SU-DHL-6 (cell line): ENCODE results near the gene USP31.

ENCODE experiments used
- H2AFZ ChIP-seq: fragments of 200-600 bp; sonication (generic); 2 replicates; pipeline ENCODE4 v1.6.1; 2014; ENCODE audit warnings: low read depth, mild to moderate bottlenecking, moderate library complexity, mixed read lengths, antibody characterized with exemption, low read length; ENCODE audit not compliant: severe bottlenecking
- H3F3A ChIP-seq: fragments of 200-600 bp; shearing (Covaris generic); 2 replicates; pipeline ENCODE4 v1.6.0; 2016; ENCODE audit warnings: antibody characterized with exemption, mild to moderate bottlenecking; ENCODE audit not compliant: insufficient read depth
- H3K27ac ChIP-seq: fragments of 200-600 bp; sonication (generic); 2 replicates; pipeline ENCODE4 v1.5.1; 2016; ENCODE audit warnings: low read depth, mild to moderate bottlenecking, low read length, moderate library complexity, mixed read lengths
- H3K27me3 ChIP-seq: fragments of 200-600 bp; sonication (generic), shearing (Covaris generic); 2 replicates; pipeline ENCODE4 v1.6.0; 2014; ENCODE audit warnings: mild to moderate bottlenecking, low read length
- H3K36me3 ChIP-seq: fragments of 200-600 bp; sonication (generic); 2 replicates; pipeline ENCODE4 v1.6.1; 2014; ENCODE audit warnings: mild to moderate bottlenecking, low read length, mixed read lengths
- H3K4me2 ChIP-seq: fragments of 300-600, 200-600 bp; shearing (Covaris generic), sonication (generic); 2 replicates; pipeline ENCODE4 v1.6.0; 2014; ENCODE audit warnings: low read length, low read depth, mild to moderate bottlenecking; ENCODE audit not compliant: poor library complexity, severe bottlenecking
- H3K4me3 ChIP-seq: fragments of 200-600 bp; sonication (generic); 2 replicates; pipeline ENCODE4 v1.5.1; 2014; ENCODE audit warnings: antibody characterized with exemption, low read length, mild to moderate bottlenecking, mixed read lengths; ENCODE audit not compliant: insufficient read depth, poor library complexity, severe bottlenecking
- H3K79me2 ChIP-seq: fragments of 200-600 bp; sonication (generic); 2 replicates; pipeline ENCODE4 v1.6.1; 2014; ENCODE audit warnings: mild to moderate bottlenecking, low read length, moderate library complexity; ENCODE audit not compliant: insufficient read depth
- H3K9ac ChIP-seq: fragments of 200-600 bp; sonication (generic); 2 replicates; pipeline ENCODE4 v1.7.0; 2014; ENCODE audit warnings: mild to moderate bottlenecking, low read length
- H3K9me2 ChIP-seq: fragments of 200-600 bp; sonication (generic); replicated peaks from 2 replicates; pipeline ENCODE4 v1.6.1; 2014; ENCODE audit warnings: low read length; ENCODE audit not compliant: insufficient read depth
- H3K9me3 ChIP-seq: fragments of 200-600 bp; sonication (generic); 2 replicates; pipeline ENCODE4 v1.6.1; 2014; ENCODE audit warnings: low read length, mixed read lengths; ENCODE audit not compliant: insufficient read depth
- H4K20me1 ChIP-seq: fragments of 200-600 bp; sonication (generic); 2 replicates; pipeline ENCODE4 v1.6.1; 2014; ENCODE audit warnings: low read depth, mild to moderate bottlenecking, antibody characterized with exemption, low read length, moderate library complexity, mixed read lengths
- EZH2phosphoT487 ChIP-seq: fragments of 200-600 bp; sonication (generic), shearing (Covaris generic); conservative IDR thresholded peaks from 2 replicates; pipeline ENCODE4 v1.6.1; 2018; ENCODE audit warnings: mild to moderate bottlenecking, antibody characterized with exemption, low read length, moderate library complexity, mixed read lengths
- TF ChIP-seq, protein P1 (sequence below): fragments of 200-600 bp; sonication (generic); IDR thresholded peaks from one replicate; pipeline ENCODE4 v1.5.1; 2017; ENCODE audit warnings: antibody characterized with exemption, mild to moderate bottlenecking, low read length, moderate library complexity; ENCODE audit not compliant: insufficient read depth, poor library complexity, severe bottlenecking

USP31 gene

DNA sequence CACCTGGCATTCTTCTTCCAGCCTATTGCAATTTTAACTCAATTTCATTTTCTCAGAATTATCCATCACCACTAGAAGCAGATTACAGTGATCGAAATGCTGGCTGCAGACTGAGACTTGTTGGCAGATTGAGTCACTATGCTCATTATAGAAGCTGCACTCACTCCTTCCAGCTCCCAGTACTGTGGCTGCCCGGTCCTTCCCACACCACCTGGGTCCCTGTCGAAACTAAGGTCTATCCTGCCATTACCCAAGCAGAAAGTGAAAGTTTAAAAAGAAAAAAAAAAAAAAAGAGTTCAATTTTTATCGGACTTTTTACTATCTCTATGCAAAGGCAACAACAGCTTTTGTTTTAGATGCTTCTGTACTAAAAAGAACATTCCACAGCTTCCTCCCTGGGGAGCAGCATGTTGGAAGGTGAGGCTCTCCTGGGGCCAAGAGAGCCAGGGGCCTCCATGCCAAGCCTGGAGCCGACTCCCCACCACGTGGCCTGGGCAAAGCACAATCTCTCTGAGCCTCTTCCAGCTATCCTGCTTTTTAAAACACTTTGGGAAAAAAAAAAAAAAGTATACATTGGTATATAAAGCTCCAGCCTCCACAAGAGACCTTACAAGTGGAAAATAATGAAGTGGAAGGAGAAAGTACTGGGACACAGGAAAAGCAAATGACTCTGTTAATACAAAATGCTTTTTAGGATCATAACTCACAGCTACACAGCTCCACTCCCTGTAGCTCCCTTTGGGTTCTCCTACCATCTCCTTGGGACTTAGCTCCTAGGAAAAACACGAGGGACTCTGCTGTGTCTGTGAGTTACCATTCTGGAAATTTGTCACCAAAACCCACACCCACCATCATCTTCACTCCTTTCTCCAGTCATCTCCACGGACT lies 77.8 kb downstream of the USP31 start:
- Histone ChIP-seq H3K9me3 (no peaks in the 10 kb centered on the region), H3K4me2 (no peak overlapping the region), H3K27me3 (no peaks in the 10 kb centered on the region), H3K79me2 (no peaks in the 10 kb centered on the region), H3F3A (no peaks in the 10 kb centered on the region), H2AFZ (no peak overlapping the region), H3K27ac (no peak overlapping the region), H3K4me3 (no peak overlapping the region), H3K9ac (no peak overlapping the region), H3K36me3 (no peaks in the 10 kb centered on the region), H4K20me1 (no peaks in the 10 kb centered on the region), H3K9me2 (no peaks in the 10 kb centered on the region)
- no peak for TF ChIP-seq EZH2phosphoT487
- TF ChIP-seq, protein P1, sequence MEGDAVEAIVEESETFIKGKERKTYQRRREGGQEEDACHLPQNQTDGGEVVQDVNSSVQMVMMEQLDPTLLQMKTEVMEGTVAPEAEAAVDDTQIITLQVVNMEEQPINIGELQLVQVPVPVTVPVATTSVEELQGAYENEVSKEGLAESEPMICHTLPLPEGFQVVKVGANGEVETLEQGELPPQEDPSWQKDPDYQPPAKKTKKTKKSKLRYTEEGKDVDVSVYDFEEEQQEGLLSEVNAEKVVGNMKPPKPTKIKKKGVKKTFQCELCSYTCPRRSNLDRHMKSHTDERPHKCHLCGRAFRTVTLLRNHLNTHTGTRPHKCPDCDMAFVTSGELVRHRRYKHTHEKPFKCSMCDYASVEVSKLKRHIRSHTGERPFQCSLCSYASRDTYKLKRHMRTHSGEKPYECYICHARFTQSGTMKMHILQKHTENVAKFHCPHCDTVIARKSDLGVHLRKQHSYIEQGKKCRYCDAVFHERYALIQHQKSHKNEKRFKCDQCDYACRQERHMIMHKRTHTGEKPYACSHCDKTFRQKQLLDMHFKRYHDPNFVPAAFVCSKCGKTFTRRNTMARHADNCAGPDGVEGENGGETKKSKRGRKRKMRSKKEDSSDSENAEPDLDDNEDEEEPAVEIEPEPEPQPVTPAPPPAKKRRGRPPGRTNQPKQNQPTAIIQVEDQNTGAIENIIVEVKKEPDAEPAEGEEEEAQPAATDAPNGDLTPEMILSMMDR = no peak

DNA sequence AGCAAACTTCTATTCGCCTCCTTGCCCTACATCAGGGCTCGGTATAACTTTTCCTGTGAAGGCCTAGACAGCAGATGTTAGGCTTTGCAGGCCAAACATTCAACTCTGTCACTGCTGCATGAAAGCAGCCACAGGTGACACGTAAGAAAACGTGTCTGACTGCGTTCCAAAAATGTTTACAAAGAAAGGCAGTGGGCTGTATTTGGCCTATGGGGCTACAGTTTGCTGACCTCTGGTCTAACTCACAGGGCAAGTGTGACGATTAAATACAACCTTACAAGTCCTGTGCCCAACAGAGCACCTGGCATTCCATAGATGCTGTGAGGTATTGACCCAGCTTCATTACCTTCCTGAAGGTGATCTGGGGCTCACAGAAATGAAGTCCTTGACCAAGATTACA lies 79.4 kb downstream of the USP31 start:
- TF ChIP-seq, protein P1 = no peak
- no peak for TF ChIP-seq EZH2phosphoT487
- H3K27me3 ChIP-seq = no peaks in the 10 kb centered on the region
- no peaks in the 10 kb centered on the region for H3K79me2 ChIP-seq
- no peaks in the 10 kb centered on the region for H3K36me3 ChIP-seq
- H3K27ac ChIP-seq = no peak overlapping the region
- no peaks in the 10 kb centered on the region for H4K20me1 ChIP-seq
- no peak overlapping the region for H3K4me3 ChIP-seq
- no peaks in the 10 kb centered on the region for H3K9me3 ChIP-seq
- no peak overlapping the region for H3K4me2 ChIP-seq
- H2AFZ ChIP-seq = no peak overlapping the region
- H3K9me2 ChIP-seq = no peaks in the 10 kb centered on the region
- no peak overlapping the region for H3K9ac ChIP-seq
- no peaks in the 10 kb centered on the region for H3F3A ChIP-seq

DNA sequence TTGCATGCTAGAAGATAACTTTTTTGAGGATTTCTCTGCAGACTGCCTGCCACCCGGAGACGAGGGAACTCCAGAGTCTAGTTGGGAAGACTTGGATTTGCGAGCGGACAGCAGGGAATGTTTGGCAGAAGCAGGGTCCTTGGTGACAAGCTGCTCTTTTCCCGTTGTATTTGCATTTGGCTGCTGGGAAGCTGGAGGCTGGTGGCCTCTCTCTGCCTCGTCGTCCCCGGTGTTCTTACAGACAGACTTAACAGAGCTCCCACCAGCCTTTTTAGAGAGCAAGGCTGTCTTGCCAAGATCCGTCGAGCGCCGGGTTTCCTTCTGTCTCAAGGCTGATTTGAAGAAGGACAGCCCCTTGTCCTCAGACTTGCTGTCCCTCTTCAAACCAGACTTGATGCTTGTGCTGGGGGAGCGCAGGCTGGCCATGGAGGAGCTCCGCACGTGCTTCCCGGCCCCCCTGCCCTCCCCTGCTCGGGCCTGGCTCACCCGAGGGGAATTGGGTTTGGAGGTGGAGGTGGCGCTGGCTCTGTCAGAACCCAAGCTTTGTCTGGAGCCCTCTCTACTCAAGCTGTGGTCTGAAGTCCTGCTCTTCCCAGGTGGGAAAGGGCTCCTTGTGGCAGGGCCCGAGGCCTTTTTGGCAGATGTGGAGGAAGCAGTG lies 81.0 kb downstream of the USP31 start:
- Histone ChIP-seq H3K27ac (no peak overlapping the region), H3F3A (no peaks in the 10 kb centered on the region), H3K9ac (no peak overlapping the region), H2AFZ (no peak overlapping the region), H3K27me3 (no peaks in the 10 kb centered on the region), H3K4me3 (no peak overlapping the region), H3K9me2 (no peaks in the 10 kb centered on the region), H4K20me1 (no peaks in the 10 kb centered on the region), H3K4me2 (no peak overlapping the region), H3K9me3 (no peaks in the 10 kb centered on the region), H3K36me3 (no peaks in the 10 kb centered on the region), H3K79me2 (no peaks in the 10 kb centered on the region)
- TF ChIP-seq, protein P1 = no peak
- TF ChIP-seq EZH2phosphoT487 = no peak
